HAP-1 (cell line): ENCODE results near the gene GJD4.

Source experiments
- DNase-seq, 2 experiments: peaks; one replicate each; pipeline ENCODE4 v3.0.0-alpha.2; 2016 to 2020; ENCODE audit warnings: low spot score in 2 of 2
- H3K27me3 ChIP-seq: fragments of 250-450 bp; sonication (Bioruptor Pico); 2 replicates; pipeline ENCODE4 v1.5.1; 2020; ENCODE audit warnings: low read depth, mild to moderate bottlenecking, moderate library complexity
- H3K36me3 ChIP-seq: fragments of 250-450 bp; sonication (Bioruptor Pico); replicated peaks from 2 replicates; pipeline ENCODE4 v1.5.1; 2020; ENCODE audit warnings: mild to moderate bottlenecking
- H3K4me1 ChIP-seq: fragments of 250-450 bp; sonication (Bioruptor Pico); 2 replicates; pipeline ENCODE4 v1.5.1; 2020; ENCODE audit warnings: mild to moderate bottlenecking
- H3K4me3 ChIP-seq: fragments of 250-450 bp; sonication (Bioruptor Pico); 2 replicates; pipeline ENCODE4 v1.5.1; 2020; ENCODE audit warnings: mild to moderate bottlenecking, moderate library complexity
- H3K9me3 ChIP-seq: fragments of 250-450 bp; sonication (Bioruptor Pico); 2 replicates; pipeline ENCODE4 v1.5.1; 2020; ENCODE audit warnings: mild to moderate bottlenecking, moderate library complexity
- in situ Hi-C: fragments of 300-500 bp; cut with MboI; formaldehyde crosslinking; loops from 3 replicates; pipeline ENCODE4 v1.14.3; 2020; ENCODE audit warnings: low sequenced_read_pairs, inconsistent platforms, mixed read lengths

Gene GJD4

GRCh38 chr10:35569836-35570235 lies 35.3 kb upstream of the GJD4 start:
- in situ Hi-C loops: loop anchor here (10.0 kb wide), 1 partner anchor 335 kb away; no protein-coding TSS in a partner anchor
- Histone ChIP-seq H3K36me3 (no peaks in the 10 kb centered on the region; the same call in 1 of the 2 replicates), H3K9me3 (no peaks in the 10 kb centered on the region), H3K4me3 (no peak overlapping the region), H3K27me3 (no peaks in the 10 kb centered on the region), H3K4me1 (no peaks in the 10 kb centered on the region)
- no peak for DNase-seq

DNA sequence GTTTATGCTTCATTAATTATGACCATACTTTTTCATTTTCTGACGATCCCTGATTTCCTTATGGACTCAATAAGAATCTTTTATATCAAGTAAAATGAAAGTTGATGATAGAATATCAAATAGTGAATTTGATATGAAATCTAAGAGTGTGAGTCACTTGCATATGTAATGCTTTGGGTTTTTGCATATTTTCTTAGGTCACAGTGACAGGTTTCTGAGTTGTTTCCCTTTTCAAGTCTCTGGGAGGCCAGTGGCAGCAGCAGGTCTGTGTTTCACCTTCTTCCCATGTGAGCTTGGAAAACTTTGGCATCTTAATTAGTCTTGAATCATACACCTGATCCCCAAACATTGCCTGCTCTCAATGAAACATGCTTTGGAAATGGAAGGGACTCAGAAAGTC lies 34.7 kb upstream of the GJD4 start:
- in situ Hi-C loops: no loop called here
- no peaks in the 10 kb centered on the region for H3K9me3 ChIP-seq
- H3K36me3 ChIP-seq: no peaks in the 10 kb centered on the region; the same call in 1 of the 2 replicates
- H3K4me3 ChIP-seq: no peak overlapping the region
- H3K27me3 ChIP-seq: no peaks in the 10 kb centered on the region
- no peak for DNase-seq
- H3K4me1 ChIP-seq: no peaks in the 10 kb centered on the region

DNA sequence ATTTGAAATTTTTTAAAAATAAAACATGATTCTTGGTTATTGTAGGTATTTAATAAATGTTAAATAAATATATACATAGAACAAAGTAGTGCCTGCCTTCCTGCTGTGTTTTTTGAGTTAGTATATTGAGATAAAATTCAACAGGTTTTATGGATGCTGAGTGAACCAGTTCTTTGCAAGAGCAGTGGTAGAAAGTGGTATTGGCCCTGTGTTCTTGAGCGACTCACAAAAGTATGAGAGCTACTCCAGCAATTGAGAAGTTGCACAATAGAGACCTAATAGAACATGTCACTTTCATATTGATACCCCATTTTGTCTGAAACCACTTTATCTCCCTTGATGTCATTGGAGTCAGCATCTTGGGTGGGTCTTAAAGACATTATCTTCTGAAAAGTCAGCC lies 32.6 kb upstream of the GJD4 start:
- Histone ChIP-seq H3K9me3 (no peaks in the 10 kb centered on the region), H3K4me1 (no peaks in the 10 kb centered on the region), H3K36me3 (no peaks in the 10 kb centered on the region; the same call in 1 of the 2 replicates), H3K4me3 (no peak overlapping the region), H3K27me3 (no peaks in the 10 kb centered on the region)
- DNase-seq: no peak
- in situ Hi-C loops: no loop called here

GRCh38 chr10:35573796-35574195 lies 31.3 kb upstream of the GJD4 start:
- no peak for DNase-seq
- in situ Hi-C loops: no loop called here
- Histone ChIP-seq H3K36me3 (no peaks in the 10 kb centered on the region; the same call in 1 of the 2 replicates), H3K4me1 (no peaks in the 10 kb centered on the region), H3K4me3 (no peak overlapping the region), H3K9me3 (no peaks in the 10 kb centered on the region), H3K27me3 (no peaks in the 10 kb centered on the region)

DNA sequence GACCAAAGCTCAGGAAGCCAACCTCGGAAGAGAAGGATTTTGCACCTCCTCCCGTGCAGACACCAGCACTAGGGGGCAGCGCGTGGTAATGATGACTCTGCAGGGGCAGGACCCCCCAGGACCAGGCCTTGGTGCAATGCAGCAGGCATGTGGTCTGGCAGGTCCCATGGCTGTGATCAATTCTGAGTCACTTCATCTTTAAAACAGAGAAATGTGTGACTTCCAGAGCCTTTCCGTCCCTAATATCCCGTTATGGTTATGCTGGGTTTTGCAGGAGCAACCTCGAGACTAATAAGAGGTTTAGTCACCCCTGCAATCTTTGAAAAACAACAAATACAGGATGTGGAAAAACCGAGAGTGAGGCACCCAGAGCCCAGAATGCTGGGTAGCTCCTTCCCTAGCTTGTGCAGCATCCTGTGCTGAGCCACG lies 30.2 kb upstream of the GJD4 start:
- in situ Hi-C loops: no loop called here
- DNase-seq: peak in 1 of 2 experiments; percentile 24
- no peaks in the 10 kb centered on the region; the same call in 1 of the 2 replicates for H3K36me3 ChIP-seq

DNA sequence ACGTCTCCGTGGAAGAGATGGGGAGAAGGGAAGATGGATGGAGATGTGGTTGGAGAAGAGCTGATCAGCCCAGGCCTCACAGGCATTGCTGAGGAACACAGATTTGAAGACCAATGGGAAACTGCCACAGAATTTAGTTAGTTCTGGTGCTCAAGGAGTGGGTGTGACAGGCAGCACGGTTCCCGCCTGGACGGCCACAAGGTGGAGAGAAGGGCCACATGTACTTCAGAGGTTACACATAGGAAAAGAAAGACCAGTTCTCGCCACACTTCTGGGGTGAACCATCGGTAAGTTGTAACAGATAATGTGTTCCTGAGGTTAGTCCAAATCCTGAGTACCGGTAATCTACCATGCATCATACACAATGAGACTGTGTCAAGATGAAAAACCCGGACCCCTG lies 29.5 kb upstream of the GJD4 start:
- no peaks in the 10 kb centered on the region; the same call in 1 of the 2 replicates for H3K27me3 ChIP-seq
- no peaks in the 10 kb centered on the region for H3K4me1 ChIP-seq
- no peak for DNase-seq
- H3K9me3 ChIP-seq: no peaks in the 10 kb centered on the region
- no peak overlapping the region for H3K4me3 ChIP-seq
- H3K36me3 ChIP-seq: no peaks in the 10 kb centered on the region; the same call in 1 of the 2 replicates
- in situ Hi-C loops: no loop called here

More for the DNA sequence above, 30.2 kb upstream of the GJD4 start:
- no peak overlapping the region for H3K4me3 ChIP-seq
- H3K9me3 ChIP-seq: no peaks in the 10 kb centered on the region
- H3K27me3 ChIP-seq: no peaks in the 10 kb centered on the region
- no peaks in the 10 kb centered on the region for H3K4me1 ChIP-seq

DNA sequence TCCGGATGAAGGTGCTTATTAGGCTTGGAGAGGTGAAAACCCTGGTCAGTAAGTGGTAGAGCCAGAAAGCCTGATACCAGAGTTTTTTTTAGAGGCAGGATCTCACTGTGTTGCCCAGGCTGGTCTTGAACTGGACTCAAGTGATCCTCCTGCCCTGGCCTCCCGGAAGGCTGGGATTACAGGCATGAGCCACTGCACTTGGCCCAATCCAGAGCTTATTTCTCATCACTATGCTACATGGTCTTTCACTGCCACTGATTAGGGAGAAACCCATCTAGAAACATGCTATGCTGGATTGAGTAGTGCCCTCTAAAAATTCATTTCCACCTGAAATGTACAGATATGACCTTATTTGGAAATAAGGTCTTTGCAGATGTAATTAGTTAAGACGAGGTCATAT lies 28.4 kb upstream of the GJD4 start:
- H3K36me3 ChIP-seq: no peaks in the 10 kb centered on the region
- no peaks in the 10 kb centered on the region; the same call in 1 of the 2 replicates for H3K27me3 ChIP-seq
- no peaks in the 10 kb centered on the region for H3K4me1 ChIP-seq
- H3K9me3 ChIP-seq: no peaks in the 10 kb centered on the region
- DNase-seq: no peak
- in situ Hi-C loops: no loop called here
- no peak overlapping the region for H3K4me3 ChIP-seq

DNA sequence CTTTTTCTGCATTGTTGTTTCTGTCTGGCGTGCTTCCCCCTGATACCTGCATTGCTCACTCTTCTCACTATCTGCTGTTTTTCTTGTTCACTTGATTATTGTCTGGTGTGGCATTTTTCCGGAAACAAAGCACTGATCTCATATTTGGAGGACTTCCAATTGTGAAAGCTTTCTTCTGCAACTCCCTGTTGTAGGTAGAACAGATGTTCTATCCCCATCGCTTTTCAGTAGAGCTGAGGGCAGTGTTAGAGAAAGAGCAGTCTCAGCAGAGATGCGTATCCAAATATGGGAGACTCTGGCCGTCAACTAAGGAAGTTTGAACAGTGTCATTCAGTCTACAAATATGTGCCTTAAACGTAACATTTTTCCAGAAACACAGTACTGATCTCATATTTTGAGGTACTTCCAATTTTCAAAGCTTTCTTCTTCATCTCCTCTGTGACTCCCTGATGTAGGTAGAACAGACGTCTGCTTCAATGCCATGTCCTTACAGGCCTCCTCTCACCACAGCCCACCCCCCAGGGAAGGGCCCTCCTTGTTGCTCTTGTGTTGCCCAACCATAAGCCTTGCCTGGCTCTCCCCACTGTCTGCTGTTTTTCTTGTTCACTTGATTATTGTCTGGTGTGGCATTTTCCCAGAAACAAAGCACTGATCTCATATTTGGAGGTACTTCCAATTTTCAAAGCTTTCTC lies 27.1 kb upstream of the GJD4 start:
- in situ Hi-C loops: no loop called here

DNA sequence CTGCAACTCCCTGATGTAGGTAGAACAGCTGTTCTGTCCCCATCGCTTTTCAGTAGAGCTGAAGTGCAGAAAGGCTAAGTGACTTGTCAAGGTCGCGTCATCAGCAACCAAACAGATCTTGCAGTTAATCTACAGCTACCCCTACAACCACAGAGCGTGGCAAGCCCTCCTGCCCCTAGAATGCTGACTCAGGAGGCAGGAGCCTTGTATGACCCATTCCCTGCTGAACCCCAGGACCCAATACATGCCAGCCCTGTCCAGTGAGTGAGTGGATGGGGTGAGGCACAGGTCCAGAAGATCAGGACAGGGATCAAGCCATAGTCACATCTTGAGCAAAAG lies 26.6 kb upstream of the GJD4 start:
- H3K36me3 ChIP-seq: no peaks in the 10 kb centered on the region
- in situ Hi-C loops: no loop called here
- H3K4me1 ChIP-seq: no peaks in the 10 kb centered on the region
- H3K4me3 ChIP-seq: no peak overlapping the region
- no peaks in the 10 kb centered on the region; the same call in 1 of the 2 replicates for H3K27me3 ChIP-seq
- no peaks in the 10 kb centered on the region for H3K9me3 ChIP-seq
- no peak for DNase-seq

More for the DNA sequence above, 27.1 kb upstream of the GJD4 start:
- no peaks in the 10 kb centered on the region for H3K36me3 ChIP-seq
- no peaks in the 10 kb centered on the region for H3K4me1 ChIP-seq
- no peak overlapping the region for H3K4me3 ChIP-seq
- H3K27me3 ChIP-seq: no peaks in the 10 kb centered on the region; the same call in 1 of the 2 replicates
- H3K9me3 ChIP-seq: no peaks in the 10 kb centered on the region
- DNase-seq: no peak

GRCh38 chr10:35579116-35579515 lies 26.0 kb upstream of the GJD4 start:
- H3K9me3 ChIP-seq: no peaks in the 10 kb centered on the region
- in situ Hi-C loops: no loop called here
- H3K27me3 ChIP-seq: no peaks in the 10 kb centered on the region; the same call in 1 of the 2 replicates
- no peaks in the 10 kb centered on the region for H3K4me1 ChIP-seq
- no peaks in the 10 kb centered on the region for H3K36me3 ChIP-seq
- no peak for DNase-seq
- no peak overlapping the region for H3K4me3 ChIP-seq

- H3K4me3 ChIP-seq: no peak overlapping the region
- no peaks in the 10 kb centered on the region for H3K9me3 ChIP-seq
- no peaks in the 10 kb centered on the region for H3K36me3 ChIP-seq
- H3K27me3 ChIP-seq: no peaks in the 10 kb centered on the region; the same call in 1 of the 2 replicates
- no peaks in the 10 kb centered on the region for H3K4me1 ChIP-seq
- in situ Hi-C loops: no loop called here
- no peak for DNase-seq
These were observed 25.3 kb upstream of the GJD4 start for GRCh38 chr10:35579726-35580422.

GRCh38 chr10:35580423-35580770 lies 24.7 kb upstream of the GJD4 start:
- H3K4me1 ChIP-seq: no peaks in the 10 kb centered on the region
- in situ Hi-C loops: no loop called here
- no peaks in the 10 kb centered on the region for H3K9me3 ChIP-seq
- no peak for DNase-seq
- H3K4me3 ChIP-seq: no peak overlapping the region
- no peaks in the 10 kb centered on the region for H3K36me3 ChIP-seq
- H3K27me3 ChIP-seq: no peaks in the 10 kb centered on the region; the same call in 1 of the 2 replicates

DNA sequence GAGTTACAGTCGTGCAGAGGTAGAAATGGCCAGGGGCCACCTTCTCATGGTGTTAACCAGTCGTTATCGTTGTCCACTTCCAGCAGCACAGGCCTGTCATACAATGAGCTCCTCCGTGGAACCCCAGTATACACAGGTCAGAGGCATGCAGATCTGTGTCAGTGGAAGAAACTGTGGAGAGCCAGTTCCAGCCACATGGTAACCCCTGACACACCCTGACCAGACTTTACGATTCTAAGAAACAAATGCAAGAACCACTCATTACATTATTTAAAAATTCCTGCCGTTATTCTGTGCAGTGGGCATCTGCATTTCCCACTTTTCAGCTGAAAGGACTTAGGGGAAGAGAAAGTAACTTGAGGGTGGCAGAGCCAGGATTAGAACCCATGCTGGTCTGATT lies 23.5 kb upstream of the GJD4 start:
- Histone ChIP-seq H3K36me3 (no peaks in the 10 kb centered on the region), H3K4me3 (no peak overlapping the region), H3K9me3 (no peaks in the 10 kb centered on the region), H3K27me3 (no peaks in the 10 kb centered on the region; the same call in 1 of the 2 replicates), H3K4me1 (no peaks in the 10 kb centered on the region)
- no peak for DNase-seq
- in situ Hi-C loops: no loop called here

GRCh38 chr10:35584946-35585345 lies 20.2 kb upstream of the GJD4 start:
- DNase-seq: no peak
- no peaks in the 10 kb centered on the region; the same call in 1 of the 2 replicates for H3K27me3 ChIP-seq
- H3K4me3 ChIP-seq: no peak overlapping the region
- H3K4me1 ChIP-seq: no peaks in the 10 kb centered on the region
- H3K9me3 ChIP-seq: no peaks in the 10 kb centered on the region
- in situ Hi-C loops: no loop called here
- H3K36me3 ChIP-seq: no peaks in the 10 kb centered on the region
